Subcutaneous abdominal adipose tissue (tissue), 5 donors: Measurements from ENCODE around the gene DPP4.

Experiments used
- H3K27ac ChIP-seq: one replicate; pipeline ENCODE4 v1.7.0; 2013; ENCODE audit warnings: low read depth, mild to moderate bottlenecking, inconsistent platforms, low read length, moderate library complexity
- H3K27me3 ChIP-seq, 5 donors: one replicate each; pipeline ENCODE4 v1.7.0; 2013; ENCODE audit warnings: low read length in 5 of 5, inconsistent platforms in 1 of 5; ENCODE audit not compliant: control insufficient read depth in 5 of 5, insufficient read depth in 4 of 5
- H3K36me3 ChIP-seq, 5 donors: one replicate each; pipeline ENCODE4 v1.7.0; 2013; ENCODE audit warnings: low read length in 5 of 5; ENCODE audit not compliant: control insufficient read depth in 5 of 5, insufficient read depth in 5 of 5
- H3K4me1 ChIP-seq, 5 donors: one replicate each; pipeline ENCODE4 v1.7.0; 2013; ENCODE audit warnings: low read length in 5 of 5, mild to moderate bottlenecking in 3 of 5, moderate library complexity in 1 of 5; ENCODE audit not compliant: control insufficient read depth in 5 of 5, insufficient read depth in 5 of 5
- H3K4me3 ChIP-seq, 5 donors: one replicate each; pipeline ENCODE4 v1.7.0; 2013; ENCODE audit warnings: low read length in 5 of 5, low read depth in 1 of 5
- H3K9ac ChIP-seq, 5 donors: one replicate each; pipeline ENCODE4 v1.7.0; 2013; ENCODE audit warnings: low read length in 5 of 5, mild to moderate bottlenecking in 4 of 5, moderate library complexity in 3 of 5
- H3K9me3 ChIP-seq, 5 donors: one replicate each; pipeline ENCODE4 v1.7.0; 2013; ENCODE audit warnings: low read length in 5 of 5; ENCODE audit not compliant: control insufficient read depth in 5 of 5
- donor health status: healthy.
- donor health status: healthy.
- donor health status: healthy.
- donor health status: healthy.
- donor health status: healthy.

DPP4 gene

DNA sequence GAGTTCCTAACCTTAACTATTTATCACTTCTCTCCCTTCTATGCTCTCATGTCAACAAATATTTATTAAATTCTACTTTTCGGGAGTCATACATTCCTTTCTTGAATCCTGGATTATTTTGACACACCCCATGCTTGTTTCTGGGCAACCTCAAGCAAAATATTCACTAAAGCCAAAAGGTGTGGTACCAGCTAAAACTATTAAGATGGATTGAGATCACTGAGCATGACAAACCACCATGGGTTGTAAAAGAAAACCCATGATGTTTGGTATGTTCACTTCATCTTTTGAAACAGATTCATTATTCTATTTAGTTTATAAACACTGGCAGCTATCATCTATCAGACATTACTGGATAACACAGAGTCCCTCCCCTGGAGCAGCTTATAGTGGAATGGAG is 32.5 kb downstream of the DPP4 start:
- Histone ChIP-seq H3K36me3 (no peaks in the 10 kb centered on the region), H3K9ac (no peak overlapping the region), H3K4me1 (peaks cover 0 to 5% (median 0%) of the 10 kb centered on the region in 5 donors), H3K27me3 (no peaks in the 10 kb centered on the region), H3K4me3 (no peak overlapping the region), H3K9me3 (no peaks in the 10 kb centered on the region), H3K27ac (no peak overlapping the region)

DNA sequence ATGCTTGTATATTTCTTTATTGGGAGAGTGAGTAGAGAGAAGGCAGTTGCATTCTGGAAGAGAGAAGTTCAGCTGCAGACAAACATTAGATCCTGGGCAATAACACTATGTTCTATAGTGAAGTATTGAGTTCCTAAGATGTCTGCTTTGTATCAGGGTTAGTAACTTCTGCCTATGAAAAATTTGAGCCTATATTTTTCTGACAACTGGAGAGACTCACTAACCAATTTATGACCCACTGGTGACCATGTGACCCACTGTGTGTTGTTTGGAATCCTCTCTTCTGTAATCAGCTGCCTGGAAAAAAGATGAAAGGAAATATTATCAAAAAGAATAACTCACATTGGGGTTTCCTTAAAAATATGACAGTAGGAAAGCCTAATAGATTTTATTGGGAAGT is 35.3 kb downstream of the DPP4 start:
- Histone ChIP-seq H3K9ac (no peak overlapping the region), H3K27me3 (no peaks in the 10 kb centered on the region), H3K36me3 (no peaks in the 10 kb centered on the region), H3K4me3 (no peak overlapping the region), H3K9me3 (no peaks in the 10 kb centered on the region), H3K4me1 (peaks cover 0 to 8% (median 0%) of the 10 kb centered on the region in 5 donors), H3K27ac (no peak overlapping the region)

DNA sequence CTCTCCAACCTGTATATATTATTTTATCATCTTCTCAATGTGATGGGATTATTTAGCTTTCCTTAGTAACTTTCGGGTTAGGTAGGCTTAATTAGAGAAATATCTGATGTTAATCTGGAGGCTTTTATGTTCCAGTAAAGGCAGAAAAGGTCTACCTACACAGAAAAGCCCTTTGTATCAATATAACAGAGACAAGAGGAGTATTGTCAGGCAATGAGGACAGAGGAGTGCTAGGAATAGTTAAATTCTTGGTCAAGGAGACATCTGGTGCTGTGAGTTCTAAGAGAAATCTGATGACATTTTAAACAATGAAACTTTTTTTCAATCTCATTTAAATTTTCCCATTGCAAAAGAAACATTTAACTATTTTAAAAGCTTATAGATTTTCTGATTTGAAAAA is 36.1 kb downstream of the DPP4 start:
- H3K4me3 ChIP-seq, result no peak overlapping the region
- H3K36me3 ChIP-seq, result no peaks in the 10 kb centered on the region
- H3K9ac ChIP-seq, result no peak overlapping the region
- H3K9me3 ChIP-seq, result no peaks in the 10 kb centered on the region
- no peaks in the 10 kb centered on the region for H3K27me3 ChIP-seq
- peaks cover 0 to 8% (median 0%) of the 10 kb centered on the region in 5 donors for H3K4me1 ChIP-seq
- no peak overlapping the region for H3K27ac ChIP-seq

DNA sequence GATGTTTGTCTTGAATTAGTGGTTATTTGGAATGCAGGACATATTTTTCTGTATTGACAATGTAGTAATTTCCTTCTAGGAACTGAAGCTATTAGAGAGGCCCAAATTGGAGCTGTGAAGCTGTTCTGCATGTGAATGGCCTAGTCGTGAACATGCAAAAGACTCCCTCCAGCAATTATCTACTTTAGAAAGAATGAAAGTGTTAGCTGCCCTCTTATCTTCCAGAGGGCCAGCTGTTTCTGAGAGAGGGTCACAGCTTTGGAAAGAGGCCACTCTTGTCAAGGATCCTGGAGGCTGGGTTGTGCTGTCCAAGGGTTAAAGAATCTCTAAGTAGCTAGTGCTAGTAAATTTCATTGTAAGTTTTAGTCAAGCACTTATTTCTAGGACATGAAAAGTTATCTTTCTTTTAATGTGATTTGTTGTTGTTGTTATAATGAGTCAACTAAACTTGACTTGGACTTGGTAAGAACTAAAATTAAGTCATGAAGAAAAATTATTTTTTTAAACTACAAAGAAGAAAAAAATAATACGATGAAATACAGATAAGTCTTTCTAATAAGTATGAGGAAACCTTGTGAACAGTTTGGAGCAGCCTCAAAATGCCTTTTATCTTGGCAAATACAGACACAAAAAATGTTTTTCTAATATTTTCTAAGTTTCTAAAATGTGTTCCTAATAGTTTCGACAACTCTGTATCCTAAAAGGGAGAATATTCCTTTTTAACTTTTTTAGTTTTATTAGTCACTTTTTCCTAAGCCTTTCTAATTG is 36.8 kb downstream of the DPP4 start:
- no peaks in the 10 kb centered on the region for H3K27me3 ChIP-seq
- no peak overlapping the region for H3K4me3 ChIP-seq
- H3K36me3 ChIP-seq, result no peaks in the 10 kb centered on the region
- H3K9ac ChIP-seq, result no peak overlapping the region
- H3K9me3 ChIP-seq, result no peaks in the 10 kb centered on the region
- H3K27ac ChIP-seq, result no peak overlapping the region
- H3K4me1 ChIP-seq, result peaks cover 0 to 8% (median 0%) of the 10 kb centered on the region in 5 donors

DNA sequence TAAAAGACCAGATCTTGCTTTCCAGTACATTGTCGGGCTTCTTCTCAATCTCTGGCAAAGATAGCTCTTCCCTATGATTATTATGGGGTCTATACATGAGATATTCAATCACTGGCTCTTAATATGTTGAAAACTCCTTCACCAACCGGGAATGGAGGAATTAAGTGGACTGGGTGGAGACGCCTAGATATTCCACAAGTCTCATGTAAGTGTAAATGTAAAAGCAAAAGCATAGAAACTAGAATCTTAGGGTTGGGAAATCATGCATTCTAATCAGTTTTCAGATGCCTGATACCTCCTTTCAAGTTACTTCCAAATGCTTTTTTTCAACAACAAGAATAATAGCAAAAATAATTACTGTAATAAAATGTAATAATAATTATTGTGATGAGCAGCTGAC is 38.0 kb downstream of the DPP4 start:
- no peak overlapping the region for H3K4me3 ChIP-seq
- no peaks in the 10 kb centered on the region for H3K27me3 ChIP-seq
- peaks cover 0 to 8% (median 0%) of the 10 kb centered on the region in 5 donors for H3K4me1 ChIP-seq
- no peaks in the 10 kb centered on the region for H3K9me3 ChIP-seq
- no peaks in the 10 kb centered on the region for H3K36me3 ChIP-seq
- no peak overlapping the region for H3K27ac ChIP-seq
- no peak overlapping the region for H3K9ac ChIP-seq

DNA sequence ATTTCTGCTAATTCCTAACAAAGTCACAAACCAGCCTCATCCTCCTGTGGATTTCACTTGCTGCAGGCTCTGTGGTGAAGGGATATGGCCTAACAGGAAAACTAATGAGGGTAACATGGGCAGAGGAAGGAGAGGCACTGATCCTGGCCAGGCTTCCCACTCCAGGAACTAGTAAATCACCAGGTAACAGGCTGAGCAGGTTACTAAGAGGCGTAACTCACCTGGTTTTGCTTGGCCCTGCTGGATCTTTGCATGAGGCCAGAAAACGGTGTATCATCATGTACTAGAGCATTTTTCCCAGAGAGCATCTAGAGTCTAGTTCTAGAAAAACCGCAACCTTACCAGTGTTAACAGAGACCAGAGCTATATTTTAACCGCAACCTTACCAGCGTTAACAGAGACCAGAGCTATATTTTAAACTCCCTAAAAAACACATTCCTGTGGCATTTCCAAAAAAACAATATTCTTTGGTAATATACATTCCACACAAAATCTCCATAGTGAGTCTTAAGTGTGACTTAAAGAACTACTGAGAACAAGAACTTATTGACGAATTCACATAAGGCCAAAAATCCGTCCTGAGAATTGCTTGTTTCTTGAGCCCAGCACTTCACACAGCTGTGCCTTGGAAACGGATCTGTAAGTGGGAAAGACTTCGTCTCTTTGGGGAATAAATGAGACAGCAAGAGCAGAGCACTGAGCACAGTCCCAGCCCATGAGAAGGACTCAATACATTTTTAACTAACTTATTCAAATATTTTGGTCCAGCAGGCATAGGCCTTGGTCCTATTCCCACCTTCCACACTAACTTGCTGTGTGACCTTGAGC is 43.4 kb downstream of the DPP4 start:
- peaks cover 0 to 2% (median 0%) of the 10 kb centered on the region in 5 donors for H3K27me3 ChIP-seq
- H3K9ac ChIP-seq, result no peak overlapping the region
- no peak overlapping the region for H3K4me3 ChIP-seq
- no peaks in the 10 kb centered on the region for H3K36me3 ChIP-seq
- no peaks in the 10 kb centered on the region for H3K9me3 ChIP-seq
- peaks cover 0 to 8% (median 5%) of the 10 kb centered on the region in 5 donors for H3K4me1 ChIP-seq
- H3K27ac ChIP-seq, result no peak overlapping the region

DNA sequence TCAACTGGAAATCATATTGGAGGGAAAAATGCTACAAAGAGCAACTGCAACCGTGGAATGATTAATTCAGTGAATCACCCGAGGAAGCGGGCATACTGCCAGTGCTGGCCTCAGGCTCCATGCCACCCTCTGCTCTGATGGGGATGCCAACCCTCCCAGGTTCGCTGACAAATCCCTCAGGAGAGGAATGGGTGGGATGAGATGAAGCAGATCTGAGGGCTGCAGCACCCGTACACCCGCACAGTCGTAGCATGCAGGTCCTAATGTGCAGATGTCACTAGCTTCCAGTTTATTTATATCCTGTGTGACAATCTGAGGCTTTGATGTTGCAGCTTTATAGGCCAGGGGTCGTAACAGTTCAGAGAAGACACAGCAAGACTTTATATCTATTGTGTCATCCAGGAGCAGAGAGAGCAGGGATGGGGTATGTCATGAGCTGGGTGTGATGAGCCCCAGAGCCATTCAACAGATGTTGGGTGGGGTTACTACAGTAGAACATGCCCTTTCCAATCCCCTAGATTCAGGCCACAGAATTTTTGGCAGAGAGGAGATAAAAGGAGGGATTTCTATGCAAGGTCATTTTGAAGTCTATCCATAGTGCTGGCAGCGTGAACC is 44.6 kb downstream of the DPP4 start:
- Histone ChIP-seq H3K9ac (no peak overlapping the region), H3K36me3 (no peaks in the 10 kb centered on the region), H3K4me1 (peaks cover 0 to 10% (median 5%) of the 10 kb centered on the region in 5 donors), H3K27me3 (peaks cover 0 to 3% (median 0%) of the 10 kb centered on the region in 5 donors), H3K27ac (no peak overlapping the region), H3K4me3 (no peak overlapping the region), H3K9me3 (no peaks in the 10 kb centered on the region)

DNA sequence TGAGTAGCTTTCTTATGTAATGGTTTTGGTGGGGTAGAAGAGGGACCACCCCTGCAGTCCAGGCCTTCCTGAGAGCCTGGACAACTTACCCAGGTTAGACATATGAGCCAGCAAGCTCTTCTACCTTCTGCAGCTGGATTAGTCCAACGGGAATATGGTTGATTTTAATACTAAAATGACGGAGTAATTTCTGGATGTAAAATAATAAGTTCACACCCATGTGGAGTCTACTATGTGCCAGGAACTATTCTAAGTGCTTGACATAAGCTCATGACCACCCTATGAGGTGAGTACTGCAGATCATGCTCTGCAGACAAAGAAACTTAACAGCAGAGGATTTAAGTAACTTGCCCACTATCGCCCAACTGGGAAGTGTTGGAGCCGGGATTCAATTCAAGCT is 45.5 kb downstream of the DPP4 start:
- Histone ChIP-seq H3K9ac (no peak overlapping the region), H3K9me3 (no peaks in the 10 kb centered on the region), H3K27ac (no peak overlapping the region)

DNA sequence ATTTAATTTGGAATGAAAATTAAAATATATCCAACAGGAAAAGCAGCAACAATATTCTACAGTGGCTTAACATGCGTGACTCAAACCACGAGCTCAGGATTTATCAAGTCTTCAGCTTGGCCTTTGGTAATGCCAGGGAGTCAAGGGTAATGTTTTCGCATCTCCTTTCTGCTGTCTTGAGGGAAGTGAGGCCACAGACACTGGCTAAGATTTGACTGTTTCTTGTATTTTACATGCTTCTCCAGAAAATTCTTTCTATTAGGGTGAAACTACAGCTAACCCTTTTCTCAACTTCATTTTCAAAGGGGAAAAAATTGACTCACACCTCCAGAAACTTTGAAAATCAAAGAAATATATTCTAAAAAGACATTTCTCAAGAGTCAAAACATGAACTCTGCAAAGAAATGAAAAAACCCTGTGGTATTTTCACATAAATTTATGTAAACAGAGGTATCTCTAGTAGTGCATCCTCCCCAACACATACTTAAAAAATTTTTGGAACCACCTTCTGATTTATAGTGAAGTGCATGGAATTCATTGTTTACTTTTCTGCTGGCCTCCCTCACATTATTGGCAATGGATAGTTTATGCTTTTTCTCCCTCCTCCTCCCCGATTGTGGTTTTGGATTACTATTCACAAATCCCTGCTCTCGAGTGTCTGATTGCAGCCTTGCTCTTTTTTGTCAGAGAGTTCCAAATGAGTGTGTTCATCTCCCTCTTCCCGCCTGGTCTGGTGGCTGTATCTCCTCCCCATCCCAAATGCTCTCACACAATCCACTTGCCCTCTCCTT is 48.7 kb downstream of the DPP4 start:
- H3K9ac ChIP-seq, result no peak overlapping the region
- peaks cover 0 to 10% (median 5%) of the 10 kb centered on the region in 5 donors for H3K4me1 ChIP-seq
- H3K36me3 ChIP-seq, result no peaks in the 10 kb centered on the region
- H3K9me3 ChIP-seq, result no peaks in the 10 kb centered on the region
- H3K4me3 ChIP-seq, result no peak overlapping the region
- no peak overlapping the region for H3K27ac ChIP-seq
- H3K27me3 ChIP-seq, result peaks cover 0 to 3% (median 0%) of the 10 kb centered on the region in 5 donors

More for the DNA sequence above, 45.5 kb downstream of the DPP4 start:
- H3K36me3 ChIP-seq, result no peaks in the 10 kb centered on the region
- H3K27me3 ChIP-seq, result peaks cover 0 to 3% (median 0%) of the 10 kb centered on the region in 5 donors
- no peak overlapping the region for H3K4me3 ChIP-seq
- H3K4me1 ChIP-seq, result peaks cover 0 to 10% (median 5%) of the 10 kb centered on the region in 5 donors
